Thymus (tissue), 11 donors: ENCODE data around the gene KCNIP4. TPM values are rescaled to one million over a fixed set of nuclear protein-coding genes. Genes with fewer than 3 reads are reported as not detected.

ENCODE experiments used
- DNase-seq, 9 donors: peaks; one replicate each; pipeline ENCODE4 v3.0.0-alpha.2; 2013; ENCODE audit warnings: low spot score in 9 of 9, low read depth in 6 of 9, missing footprints in 1 of 9
- H3K27ac ChIP-seq, 2 donors: one replicate each; pipeline ENCODE4 v1.5.1; 2013; ENCODE audit warnings: control low read depth in 1 of 2, low read depth in 1 of 2, low read length in 1 of 2, mild to moderate bottlenecking in 1 of 2, moderate library complexity in 1 of 2
- H3K27me3 ChIP-seq, 2 donors: one replicate each; pipeline ENCODE4 v1.5.1; 2013; ENCODE audit warnings: low read length in 1 of 2; ENCODE audit not compliant: control insufficient read depth in 2 of 2, insufficient read depth in 1 of 2
- H3K36me3 ChIP-seq, 2 donors: one replicate each; pipeline ENCODE4 v1.5.1; 2013; ENCODE audit warnings: low read length in 1 of 2, mild to moderate bottlenecking in 1 of 2, moderate library complexity in 1 of 2; ENCODE audit not compliant: control insufficient read depth in 2 of 2, insufficient read depth in 2 of 2
- H3K4me1 ChIP-seq, 2 donors: one replicate each; pipeline ENCODE4 v1.5.1; 2013; ENCODE audit warnings: low read length in 2 of 2; ENCODE audit not compliant: control insufficient read depth in 2 of 2, insufficient read depth in 2 of 2
- H3K4me3 ChIP-seq, 2 donors: one replicate each; pipeline ENCODE4 v1.5.1; 2013; ENCODE audit warnings: low read length in 2 of 2, control low read depth in 1 of 2, mild to moderate bottlenecking in 1 of 2
- H3K9me3 ChIP-seq, 2 donors: one replicate each; pipeline ENCODE4 v1.5.1; 2013; ENCODE audit warnings: low read length in 1 of 2, mild to moderate bottlenecking in 1 of 2; ENCODE audit not compliant: control insufficient read depth in 2 of 2, insufficient read depth in 1 of 2
- WGBS: extraction: QIAGEN DNeasy Blood & Tissue Kit; methylation state at CpG from one replicate; pipeline ENCODE4 v1.1.7; 2013; 5-methylcytosine and 5-hydroxymethylcytosine counted together
- polyA plus RNA-seq: library from polyadenylated mRNA; stranded (reverse); fragments of 200-250 nt; gene quantifications from one replicate; pipeline ENCODE4 v1.2.3, GENCODE V29; 2013
- total RNA-seq: library from RNA; stranded (reverse); fragments of 120-200 nt; gene quantifications from one replicate; pipeline ENCODE4 v1.2.4, GENCODE V29; 2013
- donor health status: healthy.

The KCNIP4 gene
- total and polyA plus RNA-seq, 2 donors = 0.07 TPM; not detected in 1

DNA sequence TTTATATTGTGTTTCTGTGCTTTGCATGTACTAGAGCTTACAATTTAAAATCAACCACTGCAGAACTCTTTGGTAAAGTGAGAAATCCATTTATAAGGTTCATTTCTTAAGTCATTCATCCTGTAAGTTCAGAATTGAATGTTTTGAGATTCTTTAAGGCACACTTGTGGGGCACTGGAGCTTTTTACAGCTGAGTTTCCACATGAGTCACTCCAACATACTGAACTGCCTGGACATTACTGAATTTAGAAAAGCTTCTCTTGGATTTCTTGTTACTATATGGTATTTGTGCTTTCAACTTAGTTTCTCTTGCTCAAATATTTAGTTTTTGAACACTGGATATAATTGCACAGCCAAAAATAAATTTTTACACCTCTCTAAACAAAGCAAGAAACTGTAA is 1022.0 kb downstream of the KCNIP4 start:
- no peaks in the 10 kb centered on the region for H3K27me3 ChIP-seq
- H3K36me3 ChIP-seq = no peaks in the 10 kb centered on the region
- DNase-seq = no peak
- no peaks in the 10 kb centered on the region for H3K4me1 ChIP-seq
- no peaks in the 10 kb centered on the region for H3K9me3 ChIP-seq
- H3K27ac ChIP-seq = no peak overlapping the region
- H3K4me3 ChIP-seq = no peak overlapping the region

DNA sequence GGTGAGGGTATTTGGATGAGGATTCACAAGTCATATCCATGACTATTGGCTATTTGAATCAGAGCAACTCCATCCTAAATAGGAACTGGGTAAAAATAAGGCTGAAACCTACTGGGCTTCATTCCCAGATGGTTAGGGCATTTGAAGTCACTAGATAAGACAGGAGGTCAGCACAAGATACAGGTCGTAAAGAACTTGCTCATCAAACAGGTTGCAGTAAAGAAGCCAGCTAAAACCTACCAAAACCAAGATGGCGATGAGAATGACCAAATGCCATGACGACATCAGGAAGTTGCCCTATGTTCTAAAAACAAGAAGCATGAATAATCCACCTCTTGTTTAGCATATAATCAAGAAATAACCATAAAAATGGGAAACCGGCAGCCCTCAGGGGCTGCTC is 1023.4 kb downstream of the KCNIP4 start:
- WGBS = 88% methylated on average over 4 of the region's 4 CpGs
- DNase-seq = no peak

DNA sequence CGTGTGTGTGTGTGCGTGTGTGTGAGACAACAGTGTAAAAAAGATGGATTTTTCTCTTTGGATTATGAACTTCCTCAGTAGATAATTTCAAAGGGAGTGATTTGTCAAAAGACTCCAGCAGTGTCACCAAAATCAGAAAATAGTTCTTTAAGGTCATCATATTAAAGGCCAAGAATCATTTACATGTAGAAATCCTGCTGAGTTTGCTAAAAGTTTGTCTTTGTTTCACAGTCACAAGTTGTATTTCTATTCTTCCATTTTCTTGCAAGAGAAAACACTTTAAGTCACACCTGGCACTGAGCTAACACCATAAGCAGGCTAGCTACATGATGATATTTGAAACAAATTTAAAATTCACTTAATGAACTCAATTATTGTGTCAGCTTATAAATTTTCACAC is 1025.6 kb downstream of the KCNIP4 start:
- no peak overlapping the region for H3K4me3 ChIP-seq
- no peaks in the 10 kb centered on the region for H3K27me3 ChIP-seq
- H3K27ac ChIP-seq = no peak overlapping the region
- no peaks in the 10 kb centered on the region for H3K9me3 ChIP-seq
- no peak for DNase-seq
- H3K4me1 ChIP-seq = no peaks in the 10 kb centered on the region
- WGBS = 94% methylated on average over 2 of the region's 2 CpGs
- H3K36me3 ChIP-seq = no peaks in the 10 kb centered on the region

More for the DNA sequence above, 1023.4 kb downstream of the KCNIP4 start:
- Histone ChIP-seq H3K27ac (no peak overlapping the region), H3K36me3 (no peaks in the 10 kb centered on the region), H3K9me3 (no peaks in the 10 kb centered on the region), H3K27me3 (no peaks in the 10 kb centered on the region), H3K4me1 (no peaks in the 10 kb centered on the region), H3K4me3 (no peak overlapping the region)

DNA sequence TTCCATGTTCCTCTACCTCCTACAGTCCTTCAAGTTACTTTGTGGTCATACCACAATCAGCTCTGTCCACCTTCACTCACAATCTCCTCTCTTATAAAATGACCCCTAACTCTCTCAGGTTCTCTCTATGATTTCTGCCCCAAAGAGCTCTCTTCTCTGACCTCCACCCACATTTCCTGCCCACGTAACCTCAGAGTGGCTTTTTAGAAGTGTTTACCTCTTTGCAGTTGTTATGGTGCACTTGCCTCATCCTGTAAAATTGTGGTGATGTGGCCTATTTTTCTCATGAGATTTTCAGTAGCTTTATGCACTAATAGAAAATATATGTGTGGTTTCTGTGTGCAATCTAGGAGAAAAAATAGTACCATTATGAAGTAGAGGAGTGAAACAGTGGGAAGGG is 1032.5 kb downstream of the KCNIP4 start:
- peaks cover 0 to 5% of the 10 kb centered on the region in 2 donors for H3K9me3 ChIP-seq
- DNase-seq = no peak
- H3K27ac ChIP-seq = no peak overlapping the region
- no peaks in the 10 kb centered on the region for H3K4me1 ChIP-seq
- H3K36me3 ChIP-seq = no peaks in the 10 kb centered on the region
- H3K27me3 ChIP-seq = no peaks in the 10 kb centered on the region
- no peak overlapping the region for H3K4me3 ChIP-seq
- WGBS = 36% methylated on average over 1 of the region's 1 CpG

DNA sequence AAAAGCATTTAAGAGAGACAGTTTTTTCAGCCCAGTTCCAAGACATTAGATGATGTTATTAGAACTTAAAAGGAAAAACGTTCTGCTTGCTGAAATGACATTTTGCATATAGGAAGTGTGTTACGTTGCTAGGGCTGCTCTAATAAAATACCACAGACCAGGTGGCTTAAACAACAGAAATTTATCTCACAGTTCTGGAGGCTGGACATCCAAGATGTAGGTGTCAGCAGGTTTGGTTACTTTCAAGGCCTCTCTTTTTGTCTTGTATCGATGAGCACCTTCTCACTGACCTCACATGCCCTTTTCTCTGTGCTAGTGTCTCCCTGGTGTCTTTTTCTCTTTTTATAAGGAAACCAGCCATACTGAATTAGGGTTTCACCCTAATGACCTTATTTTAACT is 1043.6 kb downstream of the KCNIP4 start:
- no peak for DNase-seq
- Histone ChIP-seq H3K27me3 (no peaks in the 10 kb centered on the region), H3K4me1 (no peaks in the 10 kb centered on the region), H3K27ac (no peak overlapping the region), H3K9me3 (peaks cover 0 to 4% of the 10 kb centered on the region in 2 donors), H3K4me3 (no peak overlapping the region), H3K36me3 (no peaks in the 10 kb centered on the region)
- WGBS = 81% methylated on average over 3 of the region's 3 CpGs

DNA sequence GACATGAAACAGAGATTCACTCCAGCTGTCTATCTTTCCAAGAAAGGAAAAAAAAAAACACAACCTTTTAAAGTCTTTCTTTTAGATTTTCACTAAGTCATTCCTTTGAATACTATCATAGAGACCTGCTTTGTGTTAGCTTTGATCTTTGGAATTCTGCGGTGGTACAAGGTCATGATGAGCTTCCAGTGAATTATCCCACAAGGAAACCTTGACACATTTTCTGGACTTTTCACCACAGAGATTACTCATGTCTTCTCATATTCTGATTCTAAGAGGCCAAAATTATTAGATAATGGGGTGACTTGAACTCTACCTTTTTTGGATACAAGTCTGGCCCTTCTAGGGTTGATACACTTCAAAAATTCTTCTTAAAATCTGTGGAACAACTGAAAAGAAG is 1046.7 kb downstream of the KCNIP4 start:
- Histone ChIP-seq H3K4me3 (no peak overlapping the region), H3K27me3 (no peaks in the 10 kb centered on the region), H3K4me1 (no peaks in the 10 kb centered on the region), H3K9me3 (no peaks in the 10 kb centered on the region), H3K27ac (no peak overlapping the region), H3K36me3 (no peaks in the 10 kb centered on the region)
- 99% methylated on average over 1 of the region's 1 CpG for WGBS
- DNase-seq = no peak

DNA sequence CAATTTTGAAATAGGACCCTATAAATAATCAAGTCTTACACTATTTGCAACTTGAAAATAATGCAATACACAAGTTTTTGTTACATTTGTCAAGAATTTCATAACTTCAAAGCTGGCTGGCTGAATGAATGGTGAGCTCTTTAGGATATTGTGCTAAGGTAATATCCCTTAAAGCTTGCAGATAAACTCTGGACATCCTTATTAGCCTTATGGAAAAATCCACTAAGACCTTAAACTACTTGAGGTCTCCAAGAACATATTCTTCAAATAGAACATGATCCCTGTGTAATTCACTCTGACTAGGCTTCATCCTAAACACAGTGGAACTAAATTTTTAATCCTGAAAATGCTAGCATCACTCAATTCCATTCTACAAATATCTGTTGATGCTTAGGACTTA is 1049.0 kb downstream of the KCNIP4 start:
- no peaks in the 10 kb centered on the region for H3K4me1 ChIP-seq
- no peaks in the 10 kb centered on the region for H3K9me3 ChIP-seq
- no peaks in the 10 kb centered on the region for H3K36me3 ChIP-seq
- DNase-seq = no peak
- no peaks in the 10 kb centered on the region for H3K27me3 ChIP-seq
- H3K27ac ChIP-seq = no peak overlapping the region
- no peak overlapping the region for H3K4me3 ChIP-seq

DNA sequence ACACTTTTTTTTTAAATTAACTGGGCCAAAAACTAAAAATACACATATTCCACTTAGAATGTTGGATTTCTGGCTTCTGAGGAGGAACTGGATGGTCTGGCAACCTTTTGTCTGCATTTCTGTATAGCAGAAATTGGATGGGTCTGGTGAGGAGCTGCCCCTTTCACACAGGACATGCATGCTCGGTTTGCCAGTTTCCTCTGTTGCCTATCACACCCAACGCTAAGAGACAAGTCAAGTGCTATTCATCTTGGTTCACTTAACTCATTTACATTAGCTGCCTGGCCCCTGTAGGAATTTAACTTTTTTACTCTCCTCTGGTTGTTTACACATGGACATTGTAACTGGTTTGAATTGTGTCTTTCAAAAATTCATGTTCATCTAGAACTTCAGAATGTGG is 1052.6 kb downstream of the KCNIP4 start:
- H3K27ac ChIP-seq = no peak overlapping the region
- no peaks in the 10 kb centered on the region for H3K9me3 ChIP-seq
- H3K4me1 ChIP-seq = no peaks in the 10 kb centered on the region
- H3K4me3 ChIP-seq = no peak overlapping the region
- no peaks in the 10 kb centered on the region for H3K36me3 ChIP-seq
- no peaks in the 10 kb centered on the region for H3K27me3 ChIP-seq
- 89% methylated on average over 2 of the region's 2 CpGs for WGBS
- DNase-seq = no peak

DNA sequence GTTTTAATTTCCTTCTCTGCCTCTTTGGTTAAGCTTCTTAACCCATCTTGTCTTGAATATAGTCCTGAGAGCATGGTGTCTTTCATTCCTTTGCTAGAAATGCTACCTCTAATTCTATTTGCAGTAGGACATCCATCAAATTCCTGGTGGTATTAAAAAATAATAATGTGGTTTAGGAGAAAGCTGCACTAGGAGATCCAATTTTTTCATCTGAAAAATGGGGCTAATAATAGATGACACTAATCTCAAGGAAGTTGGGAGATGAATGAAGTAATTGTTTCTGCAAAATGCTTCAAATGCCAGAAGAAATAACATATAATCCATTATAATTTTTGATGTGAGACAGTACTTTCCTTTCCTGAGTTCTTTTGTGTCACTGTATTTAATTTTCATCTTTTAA is 1053.4 kb downstream of the KCNIP4 start:
- no peak for DNase-seq
- H3K4me1 ChIP-seq = no peaks in the 10 kb centered on the region

DNA sequence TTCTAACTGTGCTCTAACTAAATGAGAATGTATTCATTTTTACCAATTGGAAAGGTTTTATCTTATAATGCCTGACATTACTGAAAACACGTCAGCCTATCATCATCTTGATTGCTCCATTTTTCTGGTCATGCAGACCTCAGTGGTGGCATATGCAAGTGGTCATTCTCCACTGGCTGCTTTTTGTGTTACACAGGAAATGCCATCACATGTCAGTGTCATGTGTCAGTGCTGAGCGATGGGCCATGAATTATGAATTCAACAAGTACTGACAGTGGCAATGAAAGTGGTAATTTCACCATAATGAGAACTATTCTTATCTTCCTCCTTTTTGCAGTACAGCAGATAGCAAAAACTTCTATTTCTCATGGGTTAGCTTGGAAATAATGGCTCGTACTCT is 1057.8 kb downstream of the KCNIP4 start:
- DNase-seq = no peak
- 89% methylated on average over 3 of the region's 3 CpGs for WGBS

More for the DNA sequence above, 1053.4 kb downstream of the KCNIP4 start:
- Histone ChIP-seq H3K27me3 (no peaks in the 10 kb centered on the region), H3K36me3 (no peaks in the 10 kb centered on the region), H3K4me3 (no peak overlapping the region), H3K27ac (no peak overlapping the region), H3K9me3 (no peaks in the 10 kb centered on the region)

More for the DNA sequence above, 1057.8 kb downstream of the KCNIP4 start:
- H3K4me3 ChIP-seq = no peak overlapping the region
- no peaks in the 10 kb centered on the region for H3K27me3 ChIP-seq
- no peaks in the 10 kb centered on the region for H3K4me1 ChIP-seq
- H3K27ac ChIP-seq = no peak overlapping the region
- no peaks in the 10 kb centered on the region for H3K9me3 ChIP-seq
- no peaks in the 10 kb centered on the region for H3K36me3 ChIP-seq
